ENCODE data around the gene BLOC1S6. TPM values are rescaled to one million over a fixed set of nuclear protein-coding genes. Genes with fewer than 3 reads are reported as not detected.
A peak's percentile ranks its signal among the peaks of the same experiment; 100 is the strongest.
"Not testable (repeated sequence)": the region's sequence is repeated elsewhere in the genome, so short reads cannot be mapped to it uniquely, and the experiment has no call there.

The BLOC1S6 gene
- polyA plus RNA-seq, 10 donors = 25.7 to 45.2 (median 39.1) TPM

- no peak for DNase-seq
Observed at GRCh38 chr15:45637141-45637540, 50.0 kb downstream of the BLOC1S6 start.

GRCh38 chr15:45637552-45638033, 50.4 kb downstream of the BLOC1S6 start:
- DNase-seq = peak; percentile 65 to 85 (median 70)

GRCh38 chr15:45640616-45641015, 53.4 kb downstream of the BLOC1S6 start:
- DNase-seq = peak in 1 of 3 donors; percentile 67

- peak; percentile 34 to 71 (median 58) for DNase-seq
Observed at GRCh38 chr15:45641374-45641781, 54.2 kb downstream of the BLOC1S6 start.

GRCh38 chr15:45641999-45642932, 55.1 kb downstream of the BLOC1S6 start:
- peak; percentile 32 to 66 (median 38) for DNase-seq

- DNase-seq = no peak
Observed at GRCh38 chr15:45644437-45644836, 57.3 kb downstream of the BLOC1S6 start.

GRCh38 chr15:45645026-45645980, 58.1 kb downstream of the BLOC1S6 start:
- no peak for DNase-seq

- no peak for DNase-seq
Observed at GRCh38 chr15:45646220-45646619, 59.0 kb downstream of the BLOC1S6 start.

- DNase-seq = no peak
Observed at GRCh38 chr15:45647828-45648227, 60.6 kb downstream of the BLOC1S6 start.

- no peak for DNase-seq
Observed at GRCh38 chr15:45648521-45649200, 61.5 kb downstream of the BLOC1S6 start.

- not testable (repeated sequence) for DNase-seq
Observed at GRCh38 chr15:45650007-45650406, 62.8 kb downstream of the BLOC1S6 start.

GRCh38 chr15:45650889-45651525, 63.8 kb downstream of the BLOC1S6 start:
- DNase-seq = no peak

- DNase-seq = no peak
Observed at GRCh38 chr15:45653702-45654424, 66.7 kb downstream of the BLOC1S6 start.

- no peak for DNase-seq
Observed at GRCh38 chr15:45654749-45655148, 67.6 kb downstream of the BLOC1S6 start.

- no peak for DNase-seq
Observed at GRCh38 chr15:45657254-45657653, 70.1 kb downstream of the BLOC1S6 start.

GRCh38 chr15:45657764-45658545, 70.8 kb downstream of the BLOC1S6 start:
- DNase-seq = no peak

All from muscle of back (tissue), 11 donors.